ENCODE results near the gene BBC3. TPM values are rescaled to one million over a fixed set of nuclear protein-coding genes. Genes with fewer than 3 reads are reported as not detected.

The BBC3 gene
- total RNA-seq, 1 donor from 2014 or later, result 18.3 TPM

- Mint-ChIP-seq H3K27me3 (peaks cover 18% of the 10 kb centered on the region), H3K9me3 (ENCODE audit: low read depth) (no peaks in the 10 kb centered on the region), H3K4me1 (ENCODE audit: low read depth) (peaks cover 9% of the 10 kb centered on the region), H3K27ac (no peak overlapping the region), H3K36me3 (ENCODE audit: insufficient read depth) (no peaks in the 10 kb centered on the region), H3K4me3 (ENCODE audit: low read depth) (no peak overlapping the region)
- TF ChIP-seq CTCF (IDR thresholded peaks at IDR 0.05; ENCODE audit: unreplicated experiment), result no peak
- peak; percentile 71 for DNase-seq (ENCODE audit: low spot score, unreplicated experiment)
Observed at GRCh38 chr19:47240996-47241918, 10.3 kb upstream of the BBC3 start.

GRCh38 chr19:47240556-47240955 lies 9.6 kb upstream of the BBC3 start:
- peaks cover 9% of the 10 kb centered on the region for H3K4me1 Mint-ChIP-seq (ENCODE audit: low read depth)
- no peaks in the 10 kb centered on the region for H3K9me3 Mint-ChIP-seq (ENCODE audit: low read depth)
- peaks cover 22% of the 10 kb centered on the region for H3K27me3 Mint-ChIP-seq
- H3K4me3 Mint-ChIP-seq (ENCODE audit: low read depth), result peak overlapping the region; percentile 16
- H3K27ac Mint-ChIP-seq, result no peak overlapping the region
- no peaks in the 10 kb centered on the region for H3K36me3 Mint-ChIP-seq (ENCODE audit: insufficient read depth)
- no peak for TF ChIP-seq CTCF (IDR thresholded peaks at IDR 0.05; ENCODE audit: unreplicated experiment)
- DNase-seq (ENCODE audit: low spot score, unreplicated experiment), result no peak

- H3K27me3 Mint-ChIP-seq, result peaks cover 16% of the 10 kb centered on the region
Observed at GRCh38 chr19:47239610-47240296, 8.8 kb upstream of the BBC3 start.

GRCh38 chr19:47239152-47239551 lies 8.2 kb upstream of the BBC3 start:
- Mint-ChIP-seq H3K9me3 (ENCODE audit: low read depth) (no peaks in the 10 kb centered on the region), H3K27ac (peak overlapping the region; percentile 71)

More at GRCh38 chr19:47239610-47240296, 8.8 kb upstream of the BBC3 start:
- H3K9me3 Mint-ChIP-seq (ENCODE audit: low read depth), result no peaks in the 10 kb centered on the region
- H3K27ac Mint-ChIP-seq, result peak overlapping the region; percentile 46
- peak; percentile 34 for DNase-seq (ENCODE audit: low spot score, unreplicated experiment)
- H3K4me3 Mint-ChIP-seq (ENCODE audit: low read depth), result peak overlapping the region; percentile 21
- no peak for TF ChIP-seq CTCF (IDR thresholded peaks at IDR 0.05; ENCODE audit: unreplicated experiment)
- no peaks in the 10 kb centered on the region for H3K36me3 Mint-ChIP-seq (ENCODE audit: insufficient read depth)
- H3K4me1 Mint-ChIP-seq (ENCODE audit: low read depth), result peaks cover 9% of the 10 kb centered on the region

More at GRCh38 chr19:47239152-47239551, 8.2 kb upstream of the BBC3 start:
- Mint-ChIP-seq H3K36me3 (ENCODE audit: insufficient read depth) (no peaks in the 10 kb centered on the region), H3K4me3 (ENCODE audit: low read depth) (peak overlapping the region; percentile 55), H3K4me1 (ENCODE audit: low read depth) (peaks cover 9% of the 10 kb centered on the region), H3K27me3 (peaks cover 14% of the 10 kb centered on the region)
- TF ChIP-seq CTCF (IDR thresholded peaks at IDR 0.05; ENCODE audit: unreplicated experiment), result no peak
- no peak for DNase-seq (ENCODE audit: low spot score, unreplicated experiment)

All from progenitor cell of endocrine pancreas (in vitro differentiated cells).